DOHH2 (cell line): Measurements from ENCODE around the gene YIF1A.

Experiments
- CTCF ChIP-seq: fragments of 200-600 bp; sonication (generic); IDR thresholded peaks from one replicate; pipeline ENCODE4 v1.5.1; 2014; ENCODE audit warnings: antibody characterized with exemption, mild to moderate bottlenecking, low read depth, low read length; ENCODE audit not compliant: poor library complexity, severe bottlenecking
- EZH2phosphoT487 ChIP-seq: fragments of 200-600 bp; sonication (generic); IDR thresholded peaks from 2 replicates; pipeline ENCODE4 v1.6.1; 2017; ENCODE audit warnings: borderline replicate concordance, mild to moderate bottlenecking, antibody characterized with exemption, low read length, moderate library complexity, mixed read lengths

- TF ChIP-seq CTCF (no peak), EZH2phosphoT487 (no peak)
Observed at GRCh38 chr11:66251809-66252208, 37.1 kb downstream of the YIF1A start.
